GM12865 (cell line): ENCODE data around the gene HACD4.

Experiments
- DNase-seq: peaks from one replicate; pipeline ENCODE4 v3.0.0; 2010; ENCODE audit warnings: low read depth
- H3K4me3 ChIP-seq: 2 replicates; pipeline ENCODE4 v1.5.1; 2011; ENCODE audit warnings: mild to moderate bottlenecking, low read depth, low read length, control low read depth
- TF ChIP-seq, protein P1 (sequence below): IDR thresholded peaks from 2 replicates; pipeline ENCODE4 v1.5.1; 2011; ENCODE audit warnings: low read length, control low read depth, low read depth, inconsistent platforms; ENCODE audit not compliant: insufficient read depth; ENCODE audit errors: missing control alignments

HACD4 gene

DNA sequence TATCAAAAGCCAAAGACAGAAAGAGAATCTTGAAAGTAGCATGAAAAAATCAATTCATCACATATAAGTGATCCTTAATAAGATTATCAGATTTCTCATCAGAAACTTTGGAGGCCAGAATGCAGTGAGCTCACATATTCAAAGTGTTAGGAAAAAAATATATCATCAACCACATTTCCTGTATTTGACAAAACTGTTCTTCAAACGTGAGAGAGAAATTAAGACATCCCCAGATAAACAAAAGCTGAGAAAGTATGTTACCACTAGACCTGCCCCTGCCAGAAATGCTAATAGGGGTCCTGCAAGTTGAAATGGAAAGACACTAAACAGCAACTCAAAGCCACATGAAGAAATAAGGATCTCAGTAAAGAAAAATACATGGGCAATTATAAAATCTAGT, 29.9 kb downstream of the HACD4 start:
- TF ChIP-seq, protein P1, sequence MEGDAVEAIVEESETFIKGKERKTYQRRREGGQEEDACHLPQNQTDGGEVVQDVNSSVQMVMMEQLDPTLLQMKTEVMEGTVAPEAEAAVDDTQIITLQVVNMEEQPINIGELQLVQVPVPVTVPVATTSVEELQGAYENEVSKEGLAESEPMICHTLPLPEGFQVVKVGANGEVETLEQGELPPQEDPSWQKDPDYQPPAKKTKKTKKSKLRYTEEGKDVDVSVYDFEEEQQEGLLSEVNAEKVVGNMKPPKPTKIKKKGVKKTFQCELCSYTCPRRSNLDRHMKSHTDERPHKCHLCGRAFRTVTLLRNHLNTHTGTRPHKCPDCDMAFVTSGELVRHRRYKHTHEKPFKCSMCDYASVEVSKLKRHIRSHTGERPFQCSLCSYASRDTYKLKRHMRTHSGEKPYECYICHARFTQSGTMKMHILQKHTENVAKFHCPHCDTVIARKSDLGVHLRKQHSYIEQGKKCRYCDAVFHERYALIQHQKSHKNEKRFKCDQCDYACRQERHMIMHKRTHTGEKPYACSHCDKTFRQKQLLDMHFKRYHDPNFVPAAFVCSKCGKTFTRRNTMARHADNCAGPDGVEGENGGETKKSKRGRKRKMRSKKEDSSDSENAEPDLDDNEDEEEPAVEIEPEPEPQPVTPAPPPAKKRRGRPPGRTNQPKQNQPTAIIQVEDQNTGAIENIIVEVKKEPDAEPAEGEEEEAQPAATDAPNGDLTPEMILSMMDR: no peak
- DNase-seq: no peak
- H3K4me3 ChIP-seq: no peak overlapping the region

DNA sequence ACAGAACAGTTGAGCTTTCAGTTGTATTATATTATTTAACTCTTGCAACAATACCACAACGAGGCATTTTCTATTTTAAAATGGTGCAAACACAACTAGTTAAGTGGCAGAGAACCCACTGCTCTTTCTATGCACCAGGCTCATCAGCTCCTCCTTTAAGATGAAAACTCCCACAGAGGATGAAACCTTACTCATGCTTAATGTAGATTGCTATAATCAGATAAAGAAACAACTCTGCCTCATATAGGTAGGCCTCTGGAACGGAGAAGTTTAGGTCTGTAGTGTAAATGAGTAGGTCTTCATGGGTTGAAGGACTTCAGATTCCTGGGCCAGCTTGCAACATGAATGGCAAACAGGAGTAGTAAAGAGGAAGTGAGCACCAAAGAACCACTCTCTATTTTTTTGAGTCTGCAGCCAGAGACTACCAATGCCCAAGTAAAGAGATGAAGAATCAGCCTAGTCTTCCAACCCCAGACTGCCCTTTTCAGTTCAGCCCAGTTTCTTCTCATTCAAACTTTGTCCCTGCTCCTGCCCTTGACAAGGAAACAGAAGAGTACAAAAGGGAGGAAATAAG, 33.9 kb downstream of the HACD4 start:
- TF ChIP-seq, protein P1: no peak
- peak; percentile 68 for DNase-seq
- H3K4me3 ChIP-seq: no peak overlapping the region

DNA sequence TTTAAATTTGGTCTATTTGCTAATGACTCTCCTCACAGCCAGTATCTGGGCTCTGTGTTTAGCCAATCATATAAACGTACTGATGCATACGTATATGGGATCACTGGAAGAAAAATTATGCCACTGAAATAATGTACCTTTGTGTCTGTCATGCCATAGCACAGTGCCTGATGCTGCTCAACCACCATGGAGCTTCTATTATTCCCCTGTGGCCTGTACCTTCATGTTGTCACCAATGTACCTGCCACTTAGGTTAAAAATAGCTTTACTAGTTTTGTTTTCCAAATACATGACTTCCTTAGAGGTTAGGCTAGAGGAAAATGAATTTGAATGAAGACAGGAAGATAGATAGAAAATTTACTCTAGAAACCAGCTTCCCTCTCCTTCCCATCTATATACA, 34.6 kb downstream of the HACD4 start:
- 0 out of 2 replicates have a peak overlapping the region, but pooled peaks have one; percentile 4 for H3K4me3 ChIP-seq
- peak; percentile 67 for DNase-seq
- TF ChIP-seq, protein P1: no peak

DNA sequence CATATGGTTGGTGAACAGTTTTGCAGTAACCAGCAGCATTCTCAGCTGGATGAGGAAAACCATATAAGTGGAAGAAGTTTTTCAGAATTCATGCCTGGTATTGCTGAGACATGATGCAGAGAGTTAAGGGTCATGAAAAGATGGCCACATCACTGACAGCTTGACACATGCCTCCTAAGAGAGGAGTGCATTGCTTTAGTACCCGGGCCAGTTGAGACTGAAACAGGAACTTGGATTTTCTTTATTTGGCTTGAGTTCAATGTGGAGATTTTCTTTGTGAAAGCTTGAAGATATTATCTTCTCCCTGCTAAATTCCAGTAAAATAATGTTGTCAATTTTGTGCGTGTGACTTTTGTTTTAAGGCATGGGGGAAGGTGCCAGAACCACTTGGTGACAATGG, 35.8 kb downstream of the HACD4 start:
- no peak for DNase-seq
- TF ChIP-seq, protein P1: no peak
- H3K4me3 ChIP-seq: no peak overlapping the region

DNA sequence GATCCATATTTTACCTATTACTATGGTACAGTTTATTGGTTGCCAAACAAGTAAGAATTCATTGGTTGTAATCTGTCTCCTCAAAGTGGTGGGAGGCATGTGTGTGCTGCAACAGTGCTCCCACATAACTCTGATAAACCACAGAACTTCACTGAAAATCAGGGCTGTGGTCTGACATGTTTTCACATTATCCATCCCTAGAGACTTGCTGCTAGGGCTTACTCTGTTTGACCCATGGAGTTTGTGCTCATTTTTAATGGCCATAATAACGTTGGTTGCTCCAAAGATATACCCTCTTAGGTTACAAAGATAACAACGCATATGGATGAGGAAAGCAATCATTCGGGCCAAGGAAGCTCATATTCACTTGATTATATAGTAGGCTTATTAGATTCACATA, 37.0 kb downstream of the HACD4 start:
- DNase-seq: no peak
- no peak overlapping the region for H3K4me3 ChIP-seq
- TF ChIP-seq, protein P1: no peak

DNA sequence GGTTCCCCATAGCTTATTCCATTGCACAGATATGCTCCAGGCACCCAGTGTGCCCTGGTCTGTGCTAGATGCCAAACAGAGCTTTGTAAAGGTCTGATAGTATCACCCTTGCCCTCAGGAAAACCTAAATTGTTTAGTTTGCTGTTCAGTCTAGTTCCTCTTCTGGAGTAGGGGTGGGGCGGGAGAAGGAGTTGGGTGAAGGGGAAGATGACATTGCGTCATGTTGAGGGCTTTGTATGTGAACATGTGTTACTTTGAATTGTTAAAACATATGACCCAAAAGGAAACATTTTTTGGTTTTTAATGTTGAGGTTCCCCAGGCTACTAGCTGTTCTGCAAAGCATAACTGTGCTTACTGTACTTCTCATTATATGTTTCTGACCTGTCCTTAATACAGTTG, 40.6 kb downstream of the HACD4 start:
- no peak for DNase-seq
- TF ChIP-seq, protein P1: no peak
- H3K4me3 ChIP-seq: no peak overlapping the region

DNA sequence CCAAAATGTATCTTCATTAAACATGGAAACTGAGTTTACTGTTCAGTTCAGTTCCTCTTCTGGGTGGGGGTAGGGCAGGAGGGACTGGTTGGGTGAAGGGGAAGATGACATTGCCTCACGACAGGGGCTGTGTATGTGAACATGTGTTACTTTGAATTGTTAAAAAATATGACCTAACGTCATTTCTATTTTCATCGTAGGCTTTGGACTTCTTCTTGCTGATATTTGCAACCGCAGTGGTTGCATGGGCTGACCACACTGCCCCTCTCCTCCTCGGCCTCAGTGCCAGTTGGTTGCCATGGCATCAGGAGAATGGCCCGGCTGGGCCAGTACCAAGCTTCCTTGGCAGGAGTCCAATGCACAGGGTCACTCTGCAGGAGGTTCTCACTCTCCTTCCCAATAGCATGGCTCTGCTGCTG, 41.5 kb downstream of the HACD4 start:
- TF ChIP-seq, protein P1: no peak
- peak; percentile 52 for DNase-seq
- H3K4me3 ChIP-seq: no peak overlapping the region
